IPS DF 4.7 (cell line): Measurements from ENCODE around the gene DLK1.

ENCODE experiments used
- DNase-seq: peaks from one replicate; pipeline ENCODE4 v3.0.0-alpha.2; 2013; ENCODE audit warnings: low spot score; ENCODE audit errors: extremely low read depth

DLK1 gene

GRCh38 chr14:100726550-100727085 is at the start of gene DLK1:
Gene DLK1, plus strand, starts transcription at chr14:100726892. Its CDS starts 177 bp downstream, at chr14:100727069.
- DNase-seq, result no peak

GRCh38 chr14:100677152-100677551 is 49.5 kb upstream of the DLK1 start:
- no peak for DNase-seq

GRCh38 chr14:100677554-100678468 is 48.9 kb upstream of the DLK1 start:
- no peak for DNase-seq

- no peak for DNase-seq
Measured at GRCh38 chr14:100678469-100678828, 48.2 kb upstream of the DLK1 start.

- DNase-seq, result no peak
Measured at GRCh38 chr14:100679153-100679552, 47.5 kb upstream of the DLK1 start.

GRCh38 chr14:100679707-100680438 is 46.8 kb upstream of the DLK1 start:
- no peak for DNase-seq

- no peak for DNase-seq
Measured at GRCh38 chr14:100680439-100681051, 46.1 kb upstream of the DLK1 start.

GRCh38 chr14:100681111-100681510 is 45.6 kb upstream of the DLK1 start:
- no peak for DNase-seq

- DNase-seq, result no peak
Measured at GRCh38 chr14:100682749-100683148, 43.9 kb upstream of the DLK1 start.

GRCh38 chr14:100683578-100683977 is 43.1 kb upstream of the DLK1 start:
- DNase-seq, result no peak

GRCh38 chr14:100684154-100684553 is 42.5 kb upstream of the DLK1 start:
- DNase-seq, result no peak

GRCh38 chr14:100684961-100685360 is 41.7 kb upstream of the DLK1 start:
- DNase-seq, result no peak

- no peak for DNase-seq
Measured at GRCh38 chr14:100686858-100687257, 39.8 kb upstream of the DLK1 start.

- no peak for DNase-seq
Measured at GRCh38 chr14:100687386-100687785, 39.3 kb upstream of the DLK1 start.

- no peak for DNase-seq
Measured at GRCh38 chr14:100688051-100688450, 38.6 kb upstream of the DLK1 start.

- no peak for DNase-seq
Measured at GRCh38 chr14:100688598-100689461, 37.9 kb upstream of the DLK1 start.

GRCh38 chr14:100690672-100691071 is 36.0 kb upstream of the DLK1 start:
- DNase-seq, result no peak

- DNase-seq, result no peak
Measured at GRCh38 chr14:100691395-100692056, 35.2 kb upstream of the DLK1 start.

GRCh38 chr14:100692256-100692655 is 34.4 kb upstream of the DLK1 start:
- no peak for DNase-seq

GRCh38 chr14:100692859-100693558 is 33.7 kb upstream of the DLK1 start:
- DNase-seq, result no peak
